Astrocyte of the spinal cord (primary cell): Measurements from ENCODE around the gene FAM168A.

ENCODE experiments used
- DNase-seq: peaks from one replicate; pipeline ENCODE4 v3.0.0; 2011; ENCODE audit warnings: low read depth, low spot score
- H3K4me3 ChIP-seq: 2 replicates; pipeline ENCODE4 v1.5.1; 2011; ENCODE audit warnings: low read depth, mild to moderate bottlenecking, low read length, moderate library complexity
- in situ Hi-C: cut with HindIII; loops from 2 replicates; pipeline ENCODE4 v1.10.0; 2017; ENCODE audit warnings: low sequenced_read_pairs
- TF ChIP-seq, protein P1 (sequence below): IDR thresholded peaks from 2 replicates; pipeline ENCODE4 v1.5.1; 2012; ENCODE audit warnings: low read depth, mild to moderate bottlenecking, low read length, inconsistent platforms

FAM168A gene

DNA sequence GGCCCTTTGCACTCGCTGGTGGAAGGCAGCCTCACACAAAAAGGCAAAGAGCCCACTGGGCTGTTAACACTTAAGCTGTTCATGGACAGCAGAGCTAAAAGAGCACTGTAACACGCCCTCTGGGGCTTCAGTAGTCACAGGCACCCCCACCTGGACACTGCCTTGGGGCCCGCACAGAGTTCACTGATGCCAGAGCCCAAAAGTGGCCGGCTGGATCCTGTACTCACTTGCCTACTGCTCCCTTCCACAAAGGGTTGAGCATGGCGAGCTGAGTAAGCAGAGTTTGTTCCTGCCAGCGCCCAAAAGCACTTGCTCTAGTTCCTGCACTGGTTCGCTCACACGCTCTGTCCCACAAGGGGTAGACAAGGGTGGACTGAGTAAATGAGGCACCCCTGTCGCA, 142.9 kb downstream of the FAM168A start:
- in situ Hi-C loops: no loop called here
- TF ChIP-seq, protein P1, sequence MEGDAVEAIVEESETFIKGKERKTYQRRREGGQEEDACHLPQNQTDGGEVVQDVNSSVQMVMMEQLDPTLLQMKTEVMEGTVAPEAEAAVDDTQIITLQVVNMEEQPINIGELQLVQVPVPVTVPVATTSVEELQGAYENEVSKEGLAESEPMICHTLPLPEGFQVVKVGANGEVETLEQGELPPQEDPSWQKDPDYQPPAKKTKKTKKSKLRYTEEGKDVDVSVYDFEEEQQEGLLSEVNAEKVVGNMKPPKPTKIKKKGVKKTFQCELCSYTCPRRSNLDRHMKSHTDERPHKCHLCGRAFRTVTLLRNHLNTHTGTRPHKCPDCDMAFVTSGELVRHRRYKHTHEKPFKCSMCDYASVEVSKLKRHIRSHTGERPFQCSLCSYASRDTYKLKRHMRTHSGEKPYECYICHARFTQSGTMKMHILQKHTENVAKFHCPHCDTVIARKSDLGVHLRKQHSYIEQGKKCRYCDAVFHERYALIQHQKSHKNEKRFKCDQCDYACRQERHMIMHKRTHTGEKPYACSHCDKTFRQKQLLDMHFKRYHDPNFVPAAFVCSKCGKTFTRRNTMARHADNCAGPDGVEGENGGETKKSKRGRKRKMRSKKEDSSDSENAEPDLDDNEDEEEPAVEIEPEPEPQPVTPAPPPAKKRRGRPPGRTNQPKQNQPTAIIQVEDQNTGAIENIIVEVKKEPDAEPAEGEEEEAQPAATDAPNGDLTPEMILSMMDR: no peak
- no peak for DNase-seq
- no peak overlapping the region for H3K4me3 ChIP-seq

DNA sequence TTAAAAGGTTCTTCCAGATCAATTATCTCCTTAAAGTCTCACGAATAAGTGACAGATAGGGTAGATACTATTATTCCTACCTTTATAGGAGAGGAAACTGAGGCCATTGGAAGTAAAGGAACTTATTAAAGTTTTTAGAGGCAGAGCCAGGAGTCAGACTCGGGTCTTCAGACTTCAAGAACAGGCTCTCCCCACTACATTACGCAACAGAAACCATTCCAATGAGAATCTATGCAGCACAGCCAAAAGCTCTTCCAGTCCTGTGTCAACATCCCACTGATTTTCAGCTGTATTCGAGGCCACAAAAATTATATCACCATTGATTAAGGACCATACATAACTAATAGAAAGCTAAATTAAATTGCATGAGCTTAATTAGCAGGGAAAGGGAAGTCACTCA, 144.3 kb downstream of the FAM168A start:
- TF ChIP-seq, protein P1: no peak
- DNase-seq: no peak
- in situ Hi-C loops: no loop called here
- H3K4me3 ChIP-seq: no peak overlapping the region

DNA sequence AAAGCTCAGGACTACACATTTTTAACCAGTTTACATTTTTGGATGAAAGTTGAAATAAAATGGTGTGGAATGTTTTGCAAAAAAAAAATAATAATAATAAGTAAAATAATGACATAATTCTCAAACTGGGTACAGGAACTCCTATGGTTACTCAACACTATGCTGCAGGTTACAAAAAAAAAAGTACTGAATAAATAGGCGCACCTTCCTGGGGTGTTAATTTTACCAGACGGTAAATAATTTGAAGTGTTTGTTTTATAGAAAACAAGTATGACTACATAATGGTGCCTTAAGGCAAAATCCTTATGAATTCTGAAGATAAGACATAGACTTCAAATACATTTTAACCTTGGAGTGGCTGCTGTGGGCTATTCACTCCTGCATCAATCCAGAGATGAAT, 145.2 kb downstream of the FAM168A start:
- TF ChIP-seq, protein P1: no peak
- no peak for DNase-seq
- in situ Hi-C loops: no loop called here
- H3K4me3 ChIP-seq: no peak overlapping the region

DNA sequence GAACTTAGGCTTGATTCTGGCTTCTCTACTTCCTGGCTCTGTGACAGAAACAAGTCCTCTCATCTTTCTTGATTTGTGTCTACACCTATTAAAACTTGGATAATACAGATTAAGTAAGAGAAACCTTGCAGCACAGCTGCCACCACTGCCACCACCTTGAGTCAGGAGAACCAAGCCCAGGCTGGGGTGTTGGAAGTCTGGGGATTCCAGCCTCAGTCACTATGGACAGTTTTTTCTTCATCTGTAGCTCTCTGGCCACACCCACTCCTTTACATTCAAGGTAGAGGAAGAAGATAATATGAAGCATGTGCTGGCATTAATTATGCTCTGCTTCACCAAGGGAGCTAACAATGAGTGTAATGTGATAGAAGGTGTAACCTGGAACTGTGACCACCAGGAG, 146.0 kb downstream of the FAM168A start:
- DNase-seq: no peak
- H3K4me3 ChIP-seq: no peak overlapping the region
- in situ Hi-C loops: no loop called here
- TF ChIP-seq, protein P1: no peak

DNA sequence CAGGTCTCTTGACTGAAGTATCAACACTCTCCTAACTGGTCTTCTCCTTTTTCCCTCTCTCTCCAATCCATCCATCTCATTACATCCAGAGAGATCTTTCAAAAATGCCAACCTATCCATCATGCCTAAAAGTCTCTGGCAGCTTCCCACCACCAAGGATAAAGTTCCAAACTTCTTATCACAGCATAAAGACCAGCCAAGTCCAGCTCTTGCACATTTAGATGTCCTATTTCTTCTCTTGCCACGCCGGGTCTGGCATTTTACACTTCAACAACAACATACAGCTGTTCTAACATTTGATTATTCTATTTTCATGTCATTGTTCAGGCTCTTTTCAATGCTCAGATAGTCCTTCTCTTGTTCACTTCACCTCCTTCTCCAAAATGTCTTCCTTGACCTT, 151.1 kb downstream of the FAM168A start:
- in situ Hi-C loops: no loop called here
- no peak for DNase-seq
- H3K4me3 ChIP-seq: no peak overlapping the region
- TF ChIP-seq, protein P1: no peak

DNA sequence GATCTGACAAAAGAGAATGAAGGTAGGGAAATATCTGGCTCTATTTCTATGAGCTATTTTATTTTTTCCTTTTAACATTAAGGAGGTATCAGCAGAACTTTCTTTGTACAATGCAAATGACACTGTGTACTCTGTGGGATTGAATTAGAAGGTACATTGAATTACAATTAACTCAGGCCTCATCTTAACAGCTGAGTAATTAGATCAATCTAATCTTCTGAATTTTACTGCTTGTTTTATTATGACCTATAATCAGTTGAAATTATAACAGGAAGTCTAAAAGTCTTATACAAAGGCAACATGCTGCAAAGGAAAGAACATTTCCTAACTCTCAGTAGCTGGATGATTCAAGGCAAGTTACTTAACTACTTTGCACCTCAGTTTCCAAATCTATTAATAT, 151.9 kb downstream of the FAM168A start:
- no peak overlapping the region for H3K4me3 ChIP-seq
- in situ Hi-C loops: no loop called here
- TF ChIP-seq, protein P1: no peak
- DNase-seq: no peak
